ENCODE results near the gene CCDC33.

CCDC33 gene

DNA sequence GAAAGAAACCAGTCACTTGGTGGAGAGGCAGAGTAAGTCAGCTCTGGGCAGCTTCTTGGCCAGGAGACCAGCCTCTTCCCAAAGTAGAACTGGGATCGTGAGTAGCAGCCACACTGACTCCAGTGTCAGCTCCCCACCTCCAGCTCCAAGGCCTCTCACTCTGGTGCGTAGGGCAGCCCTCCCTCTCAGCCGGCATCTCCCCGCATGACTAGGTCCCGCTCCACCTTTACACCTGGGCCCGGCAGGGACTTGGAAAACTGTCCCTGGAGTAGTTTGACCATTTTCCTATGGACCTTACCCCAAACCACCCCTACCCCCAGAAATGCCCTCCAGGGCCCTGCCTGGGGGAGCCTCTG is 36.9 kb upstream of the CCDC33 start:
- no peak for TF ChIP-seq CREB1 (IDR thresholded peaks at IDR 0.05; ENCODE audit: low read depth)
- no peak for TF ChIP-seq EGR1 (IDR thresholded peaks at IDR 0.05)
- TF ChIP-seq MAX (IDR thresholded peaks at IDR 0.05): no peak
- TF ChIP-seq TCF12 (IDR thresholded peaks at IDR 0.05; ENCODE audit: low read depth): no peak
- TF ChIP-seq NFIC (IDR thresholded peaks at IDR 0.05): no peak
- TF ChIP-seq RAD21 (IDR thresholded peaks at IDR 0.05; ENCODE audit: low read depth): no peak
- TF ChIP-seq FOXM1 (IDR thresholded peaks at IDR 0.05; ENCODE audit: borderline replicate concordance, low read depth): no peak
- no peak for TF ChIP-seq ZBTB7A (IDR thresholded peaks at IDR 0.05; ENCODE audit: low read depth)
- TF ChIP-seq TAF1 (IDR thresholded peaks at IDR 0.05; ENCODE audit: low read depth): no peak
- TF ChIP-seq, protein P1, sequence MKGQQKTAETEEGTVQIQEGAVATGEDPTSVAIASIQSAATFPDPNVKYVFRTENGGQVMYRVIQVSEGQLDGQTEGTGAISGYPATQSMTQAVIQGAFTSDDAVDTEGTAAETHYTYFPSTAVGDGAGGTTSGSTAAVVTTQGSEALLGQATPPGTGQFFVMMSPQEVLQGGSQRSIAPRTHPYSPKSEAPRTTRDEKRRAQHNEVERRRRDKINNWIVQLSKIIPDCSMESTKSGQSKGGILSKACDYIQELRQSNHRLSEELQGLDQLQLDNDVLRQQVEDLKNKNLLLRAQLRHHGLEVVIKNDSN (IDR thresholded peaks at IDR 0.05): no peak
- TF ChIP-seq TEAD4 (IDR thresholded peaks at IDR 0.05): no peak
- no peak for TF ChIP-seq EP300 (IDR thresholded peaks at IDR 0.05; ENCODE audit: borderline replicate concordance)

DNA sequence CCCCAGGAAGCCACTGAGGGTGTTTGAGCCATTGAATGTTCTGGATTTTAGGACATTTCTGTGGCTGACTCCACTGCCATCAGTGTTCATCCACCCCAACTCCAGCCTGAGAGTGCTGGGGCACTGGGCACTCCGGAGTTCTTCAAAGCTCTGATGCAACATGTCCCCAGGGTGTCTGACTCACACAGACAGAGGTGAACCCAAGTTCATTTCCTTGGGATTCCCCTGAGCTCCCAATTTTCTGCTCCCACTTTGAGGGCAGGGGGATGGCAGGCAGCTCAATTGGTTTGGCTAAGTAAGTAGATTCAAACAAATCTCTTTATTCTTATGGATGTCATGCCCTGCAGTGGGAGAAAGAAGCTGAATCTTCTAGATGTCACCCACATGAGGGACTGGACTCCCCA is 35.7 kb upstream of the CCDC33 start:
- TF ChIP-seq CEBPB (IDR thresholded peaks at IDR 0.05): peak; percentile 85
- no peak for TF ChIP-seq ZBTB7A (IDR thresholded peaks at IDR 0.05; ENCODE audit: low read depth)

GRCh38 chr15:74200871-74201419 is 35.2 kb upstream of the CCDC33 start:
- TF ChIP-seq EP300 (IDR thresholded peaks at IDR 0.05; ENCODE audit: borderline replicate concordance) (no peak), CEBPB (IDR thresholded peaks at IDR 0.05) (no peak), NFIC (IDR thresholded peaks at IDR 0.05) (0 out of 2 replicates have a peak, but pooled peaks have one; percentile 10)

- TF ChIP-seq NFIC (IDR thresholded peaks at IDR 0.05) (peak; percentile 44; the same call in 1 of the 2 replicates), CREB1 (IDR thresholded peaks at IDR 0.05; ENCODE audit: low read depth) (no peak)
Measured at GRCh38 chr15:74201710-74202420, 34.3 kb upstream of the CCDC33 start.

- no peak for TF ChIP-seq MAX (IDR thresholded peaks at IDR 0.05)
- TF ChIP-seq EGR1 (IDR thresholded peaks at IDR 0.05): peak; percentile 75
- no peak; the same call in 1 of the 2 replicates for TF ChIP-seq EP300 (IDR thresholded peaks at IDR 0.05; ENCODE audit: borderline replicate concordance)
- TF ChIP-seq TAF1 (IDR thresholded peaks at IDR 0.05; ENCODE audit: low read depth): no peak
- TF ChIP-seq RAD21 (IDR thresholded peaks at IDR 0.05; ENCODE audit: low read depth): peak; percentile 42
- TF ChIP-seq CEBPB (IDR thresholded peaks at IDR 0.05): no peak
- TF ChIP-seq FOXM1 (IDR thresholded peaks at IDR 0.05; ENCODE audit: borderline replicate concordance, low read depth): no peak
- no peak for TF ChIP-seq YY1 (IDR thresholded peaks at IDR 0.05; ENCODE audit: low read depth)
- TF ChIP-seq REST (IDR thresholded peaks at IDR 0.05; ENCODE audit: low read depth): no peak
- no peak for TF ChIP-seq NFIC (IDR thresholded peaks at IDR 0.05)
- TF ChIP-seq CREB1 (IDR thresholded peaks at IDR 0.05; ENCODE audit: low read depth): no peak
- TF ChIP-seq ZBTB7A (IDR thresholded peaks at IDR 0.05; ENCODE audit: low read depth): peak; percentile 23; the same call in 1 of the 2 replicates
Measured at GRCh38 chr15:74202452-74203401, 33.4 kb upstream of the CCDC33 start, which contains the start of gene STRA6. STRA6 (minus strand) TSS chr15:74202787; CDS start chr15:74202267, 520 bp downstream.

DNA sequence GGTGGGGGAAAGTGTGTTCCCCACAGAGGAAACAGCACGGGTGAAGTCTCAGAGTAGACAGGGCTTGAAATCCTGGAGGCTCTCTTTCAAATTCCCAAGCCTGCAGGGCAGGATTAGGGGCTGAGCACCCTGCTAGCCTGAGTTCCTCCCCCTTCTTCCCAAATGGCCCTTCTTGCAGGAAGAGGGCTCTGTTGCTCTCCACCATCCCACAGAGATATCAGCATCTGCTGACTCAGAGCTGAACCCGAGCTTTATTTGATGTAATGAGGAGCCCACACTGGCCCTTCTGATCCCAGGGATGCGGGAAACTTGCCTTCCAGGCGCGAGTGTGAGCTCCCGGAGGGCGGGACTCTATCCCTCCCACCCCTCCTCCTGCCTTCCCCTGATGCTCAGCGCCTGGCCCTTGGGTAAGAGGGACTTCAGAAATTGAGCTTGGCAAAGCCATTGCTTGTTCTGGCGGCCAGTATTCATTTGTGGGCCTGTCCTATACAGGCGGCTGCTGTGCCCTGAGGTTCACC is 32.2 kb upstream of the CCDC33 start:
- TF ChIP-seq EGR1 (IDR thresholded peaks at IDR 0.05): no peak
- no peak for TF ChIP-seq TEAD4 (IDR thresholded peaks at IDR 0.05)
- no peak for TF ChIP-seq MAX (IDR thresholded peaks at IDR 0.05)
- TF ChIP-seq REST (IDR thresholded peaks at IDR 0.05; ENCODE audit: low read depth): no peak
- no peak for TF ChIP-seq FOXM1 (IDR thresholded peaks at IDR 0.05; ENCODE audit: borderline replicate concordance, low read depth)
- no peak for TF ChIP-seq TCF12 (IDR thresholded peaks at IDR 0.05; ENCODE audit: low read depth)
- no peak for TF ChIP-seq ZBTB7A (IDR thresholded peaks at IDR 0.05; ENCODE audit: low read depth)
- no peak for TF ChIP-seq CREB1 (IDR thresholded peaks at IDR 0.05; ENCODE audit: low read depth)
- no peak for TF ChIP-seq EP300 (IDR thresholded peaks at IDR 0.05; ENCODE audit: borderline replicate concordance)
- TF ChIP-seq YY1 (IDR thresholded peaks at IDR 0.05; ENCODE audit: low read depth): no peak
- no peak for TF ChIP-seq NFIC (IDR thresholded peaks at IDR 0.05)
